ENCODE results near the gene HEPHL1.

HEPHL1 gene

DNA sequence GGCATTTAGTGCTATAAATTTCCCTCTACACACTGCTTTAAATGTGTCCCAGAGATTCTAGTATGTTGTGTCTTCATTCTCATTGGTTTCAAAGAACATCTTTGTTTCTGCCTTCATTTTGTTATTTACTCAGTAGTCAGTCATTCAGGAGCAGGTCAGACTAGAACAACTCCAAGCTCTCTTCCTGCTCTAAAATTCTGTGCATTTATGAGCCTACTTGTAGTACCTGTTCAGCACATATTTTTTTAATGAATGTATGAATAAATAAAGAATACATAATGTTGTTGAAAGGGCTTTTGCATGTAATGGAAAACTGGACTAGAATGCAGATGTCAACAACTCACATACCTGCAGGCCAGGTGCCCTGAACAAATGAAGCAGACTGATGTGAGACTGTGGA is 13.7 kb upstream of the HEPHL1 start:
- TF ChIP-seq, protein P1, sequence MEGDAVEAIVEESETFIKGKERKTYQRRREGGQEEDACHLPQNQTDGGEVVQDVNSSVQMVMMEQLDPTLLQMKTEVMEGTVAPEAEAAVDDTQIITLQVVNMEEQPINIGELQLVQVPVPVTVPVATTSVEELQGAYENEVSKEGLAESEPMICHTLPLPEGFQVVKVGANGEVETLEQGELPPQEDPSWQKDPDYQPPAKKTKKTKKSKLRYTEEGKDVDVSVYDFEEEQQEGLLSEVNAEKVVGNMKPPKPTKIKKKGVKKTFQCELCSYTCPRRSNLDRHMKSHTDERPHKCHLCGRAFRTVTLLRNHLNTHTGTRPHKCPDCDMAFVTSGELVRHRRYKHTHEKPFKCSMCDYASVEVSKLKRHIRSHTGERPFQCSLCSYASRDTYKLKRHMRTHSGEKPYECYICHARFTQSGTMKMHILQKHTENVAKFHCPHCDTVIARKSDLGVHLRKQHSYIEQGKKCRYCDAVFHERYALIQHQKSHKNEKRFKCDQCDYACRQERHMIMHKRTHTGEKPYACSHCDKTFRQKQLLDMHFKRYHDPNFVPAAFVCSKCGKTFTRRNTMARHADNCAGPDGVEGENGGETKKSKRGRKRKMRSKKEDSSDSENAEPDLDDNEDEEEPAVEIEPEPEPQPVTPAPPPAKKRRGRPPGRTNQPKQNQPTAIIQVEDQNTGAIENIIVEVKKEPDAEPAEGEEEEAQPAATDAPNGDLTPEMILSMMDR (IDR thresholded peaks at IDR 0.05) = no peak
- no peak for TF ChIP-seq ZFX (IDR thresholded peaks at IDR 0.05; ENCODE audit: borderline replicate concordance)
- H3K27ac ChIP-seq = no peak overlapping the region

DNA sequence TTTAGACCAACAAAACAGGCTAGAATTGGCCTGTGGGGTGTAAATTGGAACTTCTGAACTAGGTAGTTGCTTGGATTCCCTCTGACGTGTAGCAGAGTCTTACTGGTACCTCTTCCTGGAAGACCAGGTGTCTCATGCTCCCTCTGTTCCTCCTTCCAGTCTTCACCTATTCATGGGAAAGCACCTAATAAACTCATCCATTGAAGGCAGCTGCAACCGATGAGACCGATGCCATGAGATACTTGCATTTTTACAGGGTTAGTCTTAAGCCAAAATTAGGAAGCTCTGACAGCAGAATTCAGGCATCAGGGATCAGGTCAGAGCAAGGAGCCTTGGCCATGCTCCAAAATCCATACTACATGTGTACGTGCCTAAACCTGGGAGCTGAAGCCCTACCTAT is 13.2 kb upstream of the HEPHL1 start:
- TF ChIP-seq ZFX (IDR thresholded peaks at IDR 0.05; ENCODE audit: borderline replicate concordance) = no peak
- TF ChIP-seq, protein P1 (IDR thresholded peaks at IDR 0.05) = no peak
- no peak overlapping the region for H3K27ac ChIP-seq

DNA sequence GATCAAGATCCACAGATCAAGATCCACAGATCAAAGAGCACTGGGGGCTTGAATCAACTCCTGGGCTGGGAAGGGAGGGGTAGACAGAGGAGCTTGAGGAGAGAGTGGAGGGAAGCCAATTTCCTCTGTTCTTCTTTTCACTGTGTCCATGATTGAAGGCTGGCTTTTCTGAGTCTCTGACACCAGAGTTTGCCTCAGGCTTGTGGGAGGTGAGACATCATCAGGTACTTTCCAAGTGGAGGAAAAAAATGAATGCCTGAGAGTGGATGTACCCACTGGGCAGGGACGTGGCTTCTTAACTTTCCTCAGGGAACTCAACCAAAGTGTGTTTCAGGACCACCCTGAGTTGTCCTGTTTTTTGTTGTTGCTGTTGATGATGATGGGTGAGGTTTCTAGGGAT is 11.0 kb upstream of the HEPHL1 start:
- TF ChIP-seq, protein P1 (IDR thresholded peaks at IDR 0.05) = no peak
- TF ChIP-seq ZFX (IDR thresholded peaks at IDR 0.05; ENCODE audit: borderline replicate concordance) = no peak
- H3K27ac ChIP-seq = no peak overlapping the region

DNA sequence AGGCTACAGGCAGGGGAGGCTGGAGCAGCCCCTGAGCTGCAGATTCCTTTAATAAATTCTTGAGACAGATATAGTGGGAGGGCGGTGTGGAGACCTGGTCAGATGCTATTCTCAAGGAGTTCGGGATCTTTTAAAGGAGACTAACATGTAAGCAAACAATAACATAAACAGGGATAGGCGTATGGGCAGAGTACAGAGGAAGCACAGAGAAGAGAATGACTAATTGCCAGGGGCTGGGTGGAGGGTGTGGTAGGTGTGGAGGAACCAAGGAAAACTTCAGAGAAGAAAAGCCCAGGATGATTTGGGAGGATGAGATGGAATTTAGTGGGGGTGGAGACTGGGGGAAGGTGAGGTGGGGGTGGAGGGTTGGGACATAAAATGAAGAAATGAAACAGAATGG is 9.7 kb upstream of the HEPHL1 start:
- no peak overlapping the region for H3K27ac ChIP-seq
- TF ChIP-seq, protein P1 (IDR thresholded peaks at IDR 0.05) = no peak
- TF ChIP-seq ZFX (IDR thresholded peaks at IDR 0.05; ENCODE audit: borderline replicate concordance) = no peak

DNA sequence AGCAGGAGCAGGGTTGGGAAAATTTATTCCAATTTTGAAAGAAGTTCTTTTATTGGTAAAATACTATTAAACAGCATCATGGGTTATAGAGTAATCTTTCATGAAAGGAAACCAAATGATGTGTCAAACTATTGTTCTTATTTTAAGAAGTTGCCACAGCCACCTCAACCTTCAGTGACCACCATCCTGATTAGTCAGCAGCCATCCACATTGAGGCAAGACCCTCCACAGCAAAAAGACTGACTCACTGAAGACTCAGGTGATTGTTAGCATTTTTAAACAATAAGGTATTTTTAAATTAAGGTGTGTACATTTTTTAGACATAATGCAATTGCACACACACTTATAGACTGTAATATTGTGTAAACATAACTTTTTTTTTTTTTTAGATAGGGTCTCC is 3.7 kb upstream of the HEPHL1 start:
- TF ChIP-seq, protein P1 (IDR thresholded peaks at IDR 0.05) = no peak
- no peak for TF ChIP-seq ZFX (IDR thresholded peaks at IDR 0.05; ENCODE audit: borderline replicate concordance)
- no peak overlapping the region for H3K27ac ChIP-seq

DNA sequence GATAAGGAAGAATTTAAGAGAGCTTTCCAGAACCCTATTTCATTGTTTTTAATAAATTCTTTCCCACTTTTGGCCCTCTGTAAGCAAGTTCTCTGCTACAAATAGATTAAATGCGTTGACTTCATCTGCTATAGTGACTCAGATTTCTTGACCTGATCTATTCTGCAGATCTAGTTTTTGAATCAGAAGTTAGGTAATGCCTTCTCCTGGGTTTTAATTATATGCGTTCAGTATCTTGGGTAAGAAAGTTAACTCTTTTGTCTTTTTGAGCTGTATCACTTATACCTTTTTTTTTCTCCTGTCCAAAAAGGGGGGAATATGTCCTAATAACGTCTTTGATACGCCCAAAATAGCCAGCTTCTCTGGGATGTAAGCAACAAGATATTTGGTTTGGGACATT is 2.4 kb upstream of the HEPHL1 start:
- TF ChIP-seq ZFX (IDR thresholded peaks at IDR 0.05; ENCODE audit: borderline replicate concordance) = no peak
- TF ChIP-seq, protein P1 (IDR thresholded peaks at IDR 0.05) = no peak
- no peak overlapping the region for H3K27ac ChIP-seq

DNA sequence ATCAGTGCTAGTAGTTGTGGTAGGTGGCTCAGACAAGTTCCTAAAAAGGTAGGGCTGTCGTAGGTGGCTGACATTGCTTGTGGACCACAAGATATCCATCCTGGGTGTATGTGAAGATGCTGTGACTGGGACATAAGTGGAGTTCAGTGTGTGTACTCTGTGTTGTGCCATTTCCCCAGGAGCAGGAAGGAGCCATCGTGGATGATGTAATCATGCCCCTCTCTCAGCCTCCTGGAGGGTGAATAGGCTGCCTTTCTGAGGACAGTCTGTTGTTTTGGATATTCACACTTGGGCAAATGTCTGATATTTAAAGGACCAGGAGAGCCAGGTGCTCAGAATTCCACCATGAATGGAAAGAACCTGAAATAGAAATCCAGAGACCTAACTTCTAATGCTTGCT is 2.7 kb downstream of the HEPHL1 start:
- no peak overlapping the region for H3K27ac ChIP-seq
- no peak for TF ChIP-seq ZFX (IDR thresholded peaks at IDR 0.05; ENCODE audit: borderline replicate concordance)
- TF ChIP-seq, protein P1 (IDR thresholded peaks at IDR 0.05) = no peak
